Stimulated activated CD4-positive, alpha-beta T cell treated with anti-CD3 and anti-CD28 coated beads, TNF-alpha, amount 100 ng/mL, for 1 hour (primary cell): Measurements from ENCODE around the gene GNG13.
"Not testable (repeated sequence)": the region's sequence is repeated elsewhere in the genome, so short reads cannot be mapped to it uniquely, and the experiment has no call there.

ENCODE experiments used
- DNase-seq, 3 donors: peaks; one replicate each; pipeline ENCODE4 v3.0.0-alpha.2; 2020; ENCODE audit warnings: low read depth in 3 of 3, low spot score in 1 of 3

The GNG13 gene, protein sequence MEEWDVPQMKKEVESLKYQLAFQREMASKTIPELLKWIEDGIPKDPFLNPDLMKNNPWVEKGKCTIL

DNA sequence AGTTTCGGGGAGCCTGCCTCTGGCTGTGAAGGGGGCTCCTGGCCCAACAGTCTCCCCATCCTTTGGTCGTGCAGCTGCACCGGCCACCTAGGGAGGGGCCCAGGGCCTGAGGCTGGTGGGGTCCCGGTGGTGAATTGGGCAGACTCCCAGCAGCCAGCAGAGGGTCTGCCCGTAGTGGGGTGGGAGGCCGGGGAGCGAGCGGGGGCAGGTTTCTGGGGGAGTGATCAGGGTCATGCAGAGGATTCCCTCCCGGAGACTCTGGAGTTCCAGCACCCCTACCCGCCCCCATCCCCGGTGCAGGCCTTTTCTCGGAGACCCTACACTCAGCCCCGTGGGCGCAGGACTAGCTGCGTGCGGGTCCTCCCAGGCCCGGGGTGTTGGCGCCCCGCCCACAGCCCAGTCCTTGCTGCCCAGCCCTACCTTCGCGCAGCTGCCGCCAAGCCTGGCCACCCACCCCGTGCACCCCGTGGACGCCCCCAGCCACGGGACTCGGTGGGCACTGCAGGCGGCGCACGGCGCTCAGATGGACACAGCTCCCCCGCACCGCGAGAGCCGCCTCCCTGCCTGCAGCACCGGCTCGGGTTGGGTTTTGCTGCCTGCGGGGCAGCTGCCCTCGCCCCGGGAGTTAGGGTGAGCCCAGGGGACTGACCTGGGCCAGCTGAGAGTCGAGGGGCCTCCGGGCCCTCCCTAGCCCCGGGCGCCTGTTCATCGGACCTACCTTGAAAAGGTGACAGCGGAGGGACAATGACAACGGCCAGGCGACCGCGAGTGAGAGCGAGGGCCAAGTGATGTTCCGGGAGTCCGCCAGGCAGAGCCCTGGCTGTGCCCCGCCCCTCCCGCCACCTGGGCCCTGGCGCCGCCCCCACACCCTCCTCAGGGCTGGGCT, at the start of gene GNG13:
Gene GNG13, minus strand, starts transcription at position 787 of the 886 bp plus-strand sequence. CDS start 1,657 bp downstream, outside the sequence.
- no peak for DNase-seq

DNA sequence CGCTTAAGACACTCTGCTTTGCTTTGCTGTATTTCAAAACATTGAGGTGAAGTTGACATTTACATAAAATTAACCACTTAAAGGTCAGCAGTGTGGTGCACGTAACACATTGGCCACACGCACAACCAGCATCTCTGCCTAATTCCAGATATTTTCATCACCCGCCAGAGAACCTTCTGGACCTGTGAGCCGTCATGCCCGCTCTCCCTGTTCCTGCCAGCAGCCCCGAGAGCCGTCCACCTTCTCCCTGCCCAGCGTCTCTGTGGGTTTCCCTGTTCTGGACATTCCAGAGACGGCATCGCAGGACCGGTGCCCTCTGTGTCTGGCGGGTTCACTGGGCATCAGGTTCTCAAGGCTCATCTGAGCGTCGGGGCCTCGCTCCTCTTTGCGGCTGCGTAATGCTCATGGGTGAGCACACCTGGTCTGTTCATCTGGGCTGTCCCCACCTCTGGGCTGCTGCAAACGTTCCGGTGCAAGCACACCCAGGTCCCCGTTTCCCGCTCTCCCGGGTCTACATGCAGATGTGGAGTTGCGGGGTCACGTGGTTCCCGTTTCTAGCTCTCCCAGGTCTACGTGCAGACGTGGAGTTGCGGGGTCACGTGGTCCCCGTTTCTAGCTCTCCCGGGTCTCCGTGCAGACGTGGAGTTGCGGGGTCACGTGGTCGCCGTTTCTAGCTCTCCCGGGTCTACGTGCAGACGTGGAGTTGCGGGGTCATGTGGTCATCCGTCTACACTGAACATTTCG, 48.1 kb upstream of the GNG13 start:
- DNase-seq, result no peak

DNA sequence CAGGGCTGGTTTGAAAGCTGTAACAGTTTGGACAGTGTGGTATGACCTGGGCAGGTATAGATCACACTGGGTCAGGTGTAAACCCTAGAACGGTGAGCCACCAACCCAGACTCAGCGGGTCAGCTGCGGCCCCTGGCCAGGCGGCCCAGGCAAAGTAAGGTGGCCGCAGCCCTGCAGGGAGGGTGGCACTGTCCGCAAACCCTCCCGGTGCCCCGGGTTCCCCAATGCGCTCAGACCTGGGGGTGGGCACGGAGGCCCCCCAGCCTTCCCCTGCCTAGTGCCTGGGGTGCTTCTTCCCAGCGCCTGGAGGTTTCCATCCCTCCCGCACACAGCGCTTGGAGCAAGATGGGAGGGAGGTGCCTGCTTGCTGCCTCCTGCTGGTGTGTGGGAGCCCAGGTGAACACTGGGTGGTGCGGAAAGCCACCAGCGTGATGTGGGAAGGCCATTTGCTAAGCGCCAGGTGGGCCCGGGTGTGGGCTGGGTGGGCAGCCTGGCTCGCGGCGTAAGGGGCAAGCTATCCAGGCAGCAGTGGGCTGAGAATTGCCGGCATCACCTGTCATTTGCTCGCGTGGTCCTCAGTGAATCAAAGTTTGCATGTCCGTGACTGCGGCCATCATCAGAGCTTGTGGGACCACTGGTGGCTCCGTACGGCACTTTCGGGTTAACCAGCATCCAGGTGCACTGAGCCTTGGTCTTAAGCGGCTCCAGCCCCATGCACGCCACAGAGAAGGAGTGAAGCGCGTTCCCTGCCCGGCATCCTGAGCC, 47.3 kb upstream of the GNG13 start:
- no peak for DNase-seq

DNA sequence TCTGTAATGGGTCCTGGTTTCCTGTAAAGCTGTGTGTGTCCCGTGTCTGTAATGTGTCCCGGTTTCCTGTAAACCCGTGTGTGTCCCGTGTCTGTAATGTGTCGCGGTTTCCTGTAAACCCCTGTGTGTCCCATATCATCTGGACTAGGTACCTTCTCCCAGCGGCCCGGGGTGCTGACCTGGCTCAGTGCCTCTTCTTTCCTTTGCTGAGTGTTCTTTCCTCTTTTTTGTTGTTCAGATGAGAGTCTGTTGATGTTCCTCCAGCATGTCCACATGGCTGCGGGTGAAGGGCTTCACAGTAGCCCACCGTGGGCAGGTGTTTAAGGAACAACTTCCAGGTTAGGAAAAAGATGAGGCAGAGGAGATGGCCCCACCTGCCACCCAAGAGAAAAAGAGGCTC, 46.6 kb upstream of the GNG13 start:
- no peak for DNase-seq

DNA sequence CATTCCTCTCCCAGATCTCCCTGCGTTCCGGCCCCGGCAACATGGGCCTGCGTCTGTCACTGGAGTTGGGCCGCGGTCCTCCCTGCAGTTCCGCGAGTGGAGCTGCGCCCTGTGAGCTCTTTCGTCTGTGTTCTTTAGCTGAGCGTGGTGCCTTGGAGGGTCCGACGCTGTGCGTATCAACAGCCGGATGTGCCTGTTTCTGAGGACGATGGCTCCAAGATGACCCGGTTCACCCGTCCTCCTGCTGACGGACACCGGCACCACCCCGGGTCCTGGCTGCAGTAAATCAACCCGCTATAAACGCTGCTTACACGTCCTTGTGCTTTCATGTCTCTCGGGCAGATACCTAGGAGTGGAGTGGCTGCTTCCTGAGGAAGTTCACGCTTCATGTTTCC, 44.8 kb upstream of the GNG13 start:
- no peak for DNase-seq

DNA sequence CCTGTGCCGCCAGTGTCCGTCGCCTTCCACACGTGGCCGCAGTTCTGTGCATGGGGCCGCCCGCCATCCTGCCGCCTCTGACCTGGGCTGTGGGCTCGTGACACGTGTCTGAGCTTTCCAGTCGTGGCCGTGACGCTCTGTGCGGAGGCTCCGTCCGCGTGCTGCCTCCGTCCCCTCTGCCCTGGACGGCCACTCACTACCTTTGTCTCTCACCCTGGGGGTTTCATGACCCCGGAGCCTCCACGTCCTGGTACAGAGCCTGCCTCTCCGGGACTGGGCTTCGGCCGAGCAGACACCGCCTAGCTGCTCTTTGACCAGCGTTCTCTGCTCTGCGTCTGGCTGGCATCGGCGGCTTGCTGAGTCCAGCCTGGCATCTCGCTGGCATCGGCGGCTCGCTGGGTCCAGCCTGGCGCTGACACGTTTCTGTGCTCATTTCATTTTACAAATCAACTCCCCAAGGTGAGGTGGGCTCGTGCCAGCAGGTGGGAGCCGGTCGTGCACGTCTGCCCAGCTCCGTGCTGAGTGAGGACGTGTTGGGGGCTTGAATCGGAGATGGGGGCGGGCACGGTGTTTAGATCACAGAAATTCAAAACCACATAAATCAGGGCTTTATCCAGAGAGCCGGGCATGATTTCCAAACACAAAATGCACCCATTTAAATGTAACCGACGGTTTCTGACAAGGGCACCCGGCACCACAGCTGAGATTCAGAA, 44.3 kb upstream of the GNG13 start:
- no peak for DNase-seq

DNA sequence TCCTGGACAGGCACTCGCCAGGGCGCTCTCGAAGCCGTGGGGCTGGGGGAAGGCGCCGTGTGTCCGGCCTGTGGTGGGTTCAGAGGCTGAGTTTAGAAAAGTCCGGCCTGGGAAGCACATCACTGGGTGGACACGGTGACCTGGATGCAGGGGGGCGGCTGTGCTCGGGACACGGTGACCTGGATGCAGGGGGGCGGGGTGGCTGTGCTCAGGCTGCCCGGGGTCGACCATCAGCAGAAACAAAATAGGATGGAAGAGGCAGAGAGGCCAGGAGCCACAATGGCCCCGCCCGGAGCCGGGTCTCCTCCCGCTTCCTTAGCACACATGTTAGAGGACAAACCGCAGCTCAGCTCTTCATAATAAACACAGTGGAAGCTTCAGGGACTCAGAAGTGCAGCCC, 43.2 kb upstream of the GNG13 start:
- DNase-seq, result no peak

DNA sequence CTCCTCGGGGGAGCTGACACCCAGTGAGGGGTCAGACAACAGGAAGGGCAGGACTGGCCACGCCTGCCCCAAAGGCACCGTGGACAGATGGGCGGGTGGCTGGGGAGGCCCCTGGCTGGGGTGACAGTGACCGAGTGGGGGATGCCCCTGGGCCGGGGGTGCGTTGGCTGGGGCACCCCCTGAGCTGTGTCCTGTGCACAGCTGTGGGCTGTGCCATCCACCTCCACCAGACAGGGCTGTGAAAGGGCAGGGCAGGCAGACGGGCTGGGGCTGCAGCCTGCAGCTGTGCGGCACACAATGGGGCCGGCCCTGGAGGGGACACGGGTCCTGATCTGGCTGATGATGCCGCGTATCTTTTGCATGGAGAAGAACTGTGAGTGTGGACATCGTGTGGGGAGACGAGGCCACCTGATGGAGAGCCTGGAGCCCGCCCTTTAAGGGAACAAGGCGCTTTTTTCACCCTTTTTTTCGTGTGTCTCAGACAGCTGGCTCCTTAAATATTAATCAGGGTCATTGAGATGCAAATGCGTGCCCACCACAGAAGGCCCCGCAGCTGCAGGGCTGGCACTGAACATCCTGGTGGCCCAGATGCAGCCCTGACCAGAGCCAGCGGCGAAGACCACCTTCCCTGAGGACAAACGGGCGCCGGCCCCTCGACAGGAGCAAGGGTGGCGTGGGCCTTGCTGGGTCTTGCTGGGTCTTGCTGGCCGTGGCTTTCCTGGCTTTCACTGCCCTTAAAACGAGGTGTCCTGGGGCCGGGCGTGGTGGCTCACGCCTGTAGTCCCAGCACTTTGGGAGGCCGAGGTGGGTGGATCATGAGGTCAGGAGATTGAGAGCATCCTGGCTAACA, 42.4 kb upstream of the GNG13 start:
- no peak for DNase-seq

DNA sequence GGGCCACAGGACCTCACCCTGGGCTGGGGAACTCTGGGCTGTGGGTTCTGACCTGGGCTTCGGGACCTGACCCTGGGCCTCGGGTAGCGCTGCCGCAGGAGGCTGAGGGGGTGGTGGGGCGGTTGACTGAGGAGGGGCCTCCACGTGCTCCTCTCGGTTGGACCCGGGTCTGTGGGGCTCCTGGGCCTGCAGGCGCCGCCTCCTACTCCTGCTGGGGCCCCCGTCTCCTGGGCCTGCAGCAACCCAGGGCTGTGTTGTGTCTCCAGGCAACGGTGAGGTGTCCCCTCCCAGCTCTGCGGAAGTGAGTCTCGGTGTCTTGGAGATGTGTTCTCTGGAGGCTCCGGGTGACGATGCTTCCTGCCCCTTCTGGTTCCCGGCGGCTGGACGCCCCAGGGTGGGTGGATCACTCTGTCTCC, 41.5 kb upstream of the GNG13 start:
- no peak for DNase-seq

DNA sequence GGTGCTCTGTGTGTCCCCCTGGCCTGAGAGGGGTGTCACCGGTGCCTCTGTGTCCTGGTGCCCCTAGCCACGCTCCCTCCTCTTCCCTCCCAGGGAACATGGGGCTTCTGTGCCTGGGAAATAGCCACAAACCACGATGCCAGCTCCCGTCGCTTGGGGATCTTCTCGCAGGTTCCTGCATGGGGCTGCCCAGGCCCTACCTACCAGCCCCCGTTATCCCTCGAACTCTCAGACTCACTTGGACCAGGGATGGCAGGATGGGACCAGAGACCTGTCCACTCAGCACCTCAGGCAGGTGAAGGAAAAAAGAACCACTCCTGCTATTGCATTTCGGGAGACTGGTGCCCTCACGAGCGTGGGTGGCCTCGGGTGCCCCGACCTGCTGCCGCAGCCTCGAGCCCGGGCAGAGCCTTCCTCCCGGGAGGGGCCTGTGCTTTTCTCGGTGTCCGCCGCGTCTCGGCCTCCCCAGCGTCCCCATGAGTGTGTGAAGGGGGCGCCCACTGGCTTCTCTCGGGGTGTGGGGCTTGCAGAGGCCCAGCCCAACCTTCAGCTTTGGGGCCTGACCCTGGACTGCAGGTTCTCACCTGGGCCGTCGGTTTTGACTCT, 41.0 kb upstream of the GNG13 start:
- DNase-seq, result no peak

DNA sequence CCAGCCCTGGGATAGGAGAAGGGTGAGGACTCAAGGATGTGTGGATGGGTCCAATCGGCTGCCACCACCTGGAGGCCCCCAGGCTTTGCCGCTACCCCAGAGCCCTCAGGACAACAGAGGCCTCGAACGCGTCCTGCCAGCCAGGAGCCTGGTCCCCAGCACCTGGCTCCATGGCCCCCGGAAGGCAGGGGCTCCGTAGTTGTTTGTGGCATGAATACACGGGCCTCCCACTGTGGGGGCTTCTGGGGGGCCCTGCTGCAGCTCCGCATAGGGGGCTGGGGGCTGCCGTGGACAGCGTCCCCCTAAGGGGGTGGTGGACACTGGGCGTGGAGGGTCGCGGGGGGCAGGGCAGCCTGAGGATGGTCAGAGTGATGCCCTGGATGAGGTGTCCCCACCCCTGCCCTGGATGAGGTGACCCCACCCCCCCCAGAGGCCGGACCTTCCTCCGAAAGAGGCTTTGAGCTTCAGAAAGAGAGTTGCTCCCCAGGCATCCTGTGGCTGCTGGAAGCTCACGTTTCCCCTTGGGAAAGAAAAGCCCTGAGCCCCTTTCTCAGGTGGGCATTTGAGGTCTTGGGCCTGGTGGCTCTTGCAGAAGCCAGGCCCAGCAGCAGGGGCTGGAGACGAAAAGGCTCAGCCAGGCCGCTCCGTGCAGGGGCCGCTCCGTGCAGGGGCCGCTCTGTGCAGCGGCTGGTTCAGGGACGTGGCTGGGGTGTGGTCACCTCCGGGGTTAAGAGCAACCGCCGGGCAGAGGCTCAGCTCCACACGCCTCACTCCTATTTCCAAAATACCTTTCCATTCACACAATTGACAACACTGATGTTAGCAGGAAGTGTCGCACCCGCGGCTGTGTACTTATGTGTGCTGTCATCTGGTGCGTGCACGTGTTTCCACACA, 40.3 kb upstream of the GNG13 start:
- DNase-seq, result no peak

DNA sequence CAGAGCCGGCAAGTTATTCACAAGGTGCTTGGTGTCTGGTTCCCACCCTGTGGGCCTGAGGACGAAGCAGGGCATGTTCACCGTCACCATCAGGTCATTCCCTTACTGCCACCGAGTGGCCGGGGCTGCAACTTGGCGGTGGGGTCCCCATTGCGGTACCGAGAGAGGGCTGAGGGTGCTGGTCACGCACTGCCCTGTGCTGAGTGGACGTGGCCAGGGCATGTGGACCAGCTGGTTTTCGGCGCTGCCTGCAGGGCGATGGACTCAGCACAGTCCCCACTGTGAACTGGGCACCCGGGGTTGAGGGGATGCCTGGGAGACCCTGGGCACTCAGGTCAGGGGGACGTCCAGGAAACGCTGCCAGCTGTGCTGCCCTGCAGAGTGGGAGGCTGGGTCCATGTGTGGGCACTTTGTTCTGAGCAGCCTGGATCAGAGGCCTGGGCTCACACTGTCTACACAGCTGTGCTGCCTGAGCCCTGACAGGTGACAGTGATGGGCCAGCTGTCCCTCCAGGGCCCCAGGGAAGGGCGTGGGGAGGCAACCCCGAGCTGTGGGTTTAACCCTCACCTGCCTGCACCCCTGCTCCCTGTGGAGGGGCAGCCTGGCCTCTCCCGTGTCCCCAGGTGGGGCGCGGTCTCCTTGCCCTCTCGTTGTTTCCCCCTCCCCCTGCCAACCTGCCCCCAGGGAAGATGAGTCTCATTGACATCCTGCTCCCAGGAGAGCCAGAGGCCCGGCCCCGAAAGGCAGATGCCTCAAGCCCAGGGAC, 39.3 kb upstream of the GNG13 start:
- no peak for DNase-seq

DNA sequence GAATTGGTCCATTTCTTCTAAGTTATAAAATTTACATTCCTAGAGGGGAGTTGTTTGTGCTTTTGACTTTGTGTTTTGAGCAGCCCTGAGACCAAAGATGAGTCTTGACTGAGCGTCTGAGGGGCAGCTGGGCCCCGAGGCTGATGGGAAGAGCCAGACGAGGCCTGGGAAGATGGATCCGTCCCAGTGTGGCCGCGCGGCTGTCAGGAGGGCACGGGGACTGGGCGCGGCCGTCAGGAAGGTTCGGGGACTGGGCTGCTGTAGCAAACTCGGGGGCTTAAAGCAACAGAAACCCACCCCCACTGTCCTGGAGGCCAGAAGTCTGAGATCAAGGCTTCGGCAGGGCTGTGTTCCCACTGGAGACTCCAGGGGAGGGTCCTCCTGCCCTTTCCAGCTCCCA, 38.2 kb upstream of the GNG13 start:
- no peak for DNase-seq

DNA sequence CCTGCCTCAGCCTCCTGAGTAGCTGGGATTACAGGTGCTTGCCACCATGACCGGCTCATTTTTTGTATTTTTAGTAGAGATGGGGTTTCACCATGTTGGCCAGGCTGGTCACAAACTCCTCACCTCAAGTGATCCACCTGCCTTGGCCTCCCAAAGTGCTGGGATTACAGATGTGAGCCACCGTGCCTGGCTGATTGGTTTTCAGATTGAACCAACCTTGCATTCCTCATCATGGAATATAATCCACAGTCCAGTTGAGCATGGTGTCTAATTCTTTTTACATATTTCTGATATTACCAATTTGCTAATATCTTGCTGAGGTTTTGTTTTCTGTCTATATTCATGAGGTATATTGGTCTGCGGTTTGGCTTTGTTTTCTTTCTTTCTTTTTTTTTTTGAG, 36.3 kb upstream of the GNG13 start:
- DNase-seq, result not testable (repeated sequence)

DNA sequence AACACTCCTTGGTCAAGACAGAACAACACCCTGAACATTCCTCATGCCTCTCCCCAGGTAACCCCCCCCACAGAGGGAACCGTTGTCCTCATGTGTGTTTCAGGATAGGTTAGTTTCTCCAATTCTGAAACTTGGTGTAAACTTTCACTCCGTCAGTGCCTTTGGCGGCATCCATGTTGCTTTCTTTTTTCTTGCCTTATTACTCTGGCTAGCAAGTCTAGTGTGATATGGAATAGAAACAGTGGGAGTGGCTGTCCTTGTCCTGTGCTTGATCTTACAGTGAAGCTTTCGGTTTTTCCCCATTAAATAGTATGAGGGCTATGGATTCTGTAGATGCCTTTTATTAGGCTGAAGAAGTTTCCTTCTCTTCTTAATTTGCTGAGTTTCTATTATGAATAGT, 35.7 kb upstream of the GNG13 start:
- no peak for DNase-seq

DNA sequence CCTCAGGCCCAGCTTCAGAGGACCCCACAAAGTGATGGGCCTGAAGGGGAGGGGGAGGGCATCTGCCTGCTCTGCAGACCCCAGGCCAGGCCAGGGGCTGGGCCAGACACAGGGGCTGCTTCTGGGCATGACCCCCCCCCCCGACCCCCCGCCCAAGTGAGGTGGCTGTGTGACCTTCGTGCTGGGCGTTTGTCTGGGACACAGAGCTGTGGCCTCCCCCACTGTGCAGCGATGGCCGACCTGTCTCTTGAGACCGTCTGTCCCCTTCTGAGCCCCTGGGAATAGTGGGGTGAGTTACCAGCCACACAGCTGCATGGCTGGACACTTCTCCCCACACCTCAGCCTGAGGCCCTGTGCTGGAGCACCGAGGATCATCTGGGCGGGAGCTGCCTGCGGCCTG, 34.8 kb upstream of the GNG13 start:
- DNase-seq, result no peak

DNA sequence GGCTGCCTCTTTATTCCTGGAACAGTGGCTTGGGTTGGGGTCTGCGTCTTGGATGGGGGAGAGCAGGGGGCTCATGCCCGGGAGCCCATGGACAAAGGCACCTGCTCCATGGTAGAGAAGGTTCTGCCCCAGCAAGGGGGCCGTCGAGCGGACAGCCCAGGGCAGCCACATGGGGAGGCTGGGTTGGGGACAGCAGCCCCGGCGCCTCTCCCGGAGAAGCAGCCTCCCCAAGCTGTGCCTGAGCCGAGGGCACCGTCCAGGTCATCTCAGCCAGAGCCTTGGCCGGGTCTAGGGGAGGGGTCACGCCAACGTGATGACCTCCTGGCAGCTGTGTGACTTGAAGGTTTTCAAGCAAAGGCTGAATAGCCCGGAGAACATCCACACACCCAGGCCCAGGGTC, 32.9 kb upstream of the GNG13 start:
- no peak for DNase-seq
